Pons (tissue), 1 donor: Measurements from ENCODE around the gene CDT1.
"Not testable (repeated sequence)": the region's sequence is repeated elsewhere in the genome, so short reads cannot be mapped to it uniquely, and the experiment has no call there.

Experiments used
- DNase-seq: peaks from one replicate; pipeline ENCODE4 v3.0.0-alpha.2; 2016; ENCODE audit warnings: low spot score

Gene CDT1

DNA sequence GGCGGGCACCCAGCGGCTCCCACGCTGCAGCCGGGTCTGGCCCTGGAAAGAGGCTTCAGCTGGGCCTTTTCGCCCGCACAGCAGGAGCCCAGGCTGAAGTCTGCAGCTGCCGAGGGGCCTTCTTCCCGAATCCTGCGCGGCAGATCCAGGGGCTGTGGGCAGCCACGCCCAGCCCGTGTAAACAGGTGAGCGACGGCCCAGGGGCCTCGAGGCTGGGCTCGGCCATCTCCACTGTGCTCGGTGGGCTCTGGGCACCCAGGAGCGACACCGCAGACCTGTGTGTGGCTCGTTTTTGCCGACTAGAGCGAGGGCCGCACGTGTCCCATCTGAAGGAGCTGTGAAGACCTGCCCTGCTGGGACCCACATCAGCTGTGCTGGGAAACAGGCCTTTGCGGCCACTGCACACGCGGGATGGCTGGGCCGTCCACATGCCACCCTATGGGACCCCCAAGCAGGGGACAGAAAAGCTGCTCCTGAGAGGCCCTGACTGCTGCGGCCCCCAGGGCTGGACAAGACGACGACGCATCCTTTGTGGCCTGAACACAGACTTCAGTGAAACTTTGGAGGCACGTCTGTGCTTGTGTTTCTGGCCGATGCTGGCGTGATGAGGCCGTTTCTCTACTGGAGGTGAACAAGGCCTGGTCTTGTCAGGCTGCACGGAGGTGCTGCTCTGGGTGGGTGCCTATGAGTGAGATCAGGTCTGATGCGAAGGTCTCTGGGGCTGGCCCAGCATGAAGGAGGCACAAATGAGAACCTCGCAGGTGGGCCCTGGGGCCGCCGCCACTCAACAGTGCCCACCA lies 13.3 kb downstream of the CDT1 start:
- no peak for DNase-seq

DNA sequence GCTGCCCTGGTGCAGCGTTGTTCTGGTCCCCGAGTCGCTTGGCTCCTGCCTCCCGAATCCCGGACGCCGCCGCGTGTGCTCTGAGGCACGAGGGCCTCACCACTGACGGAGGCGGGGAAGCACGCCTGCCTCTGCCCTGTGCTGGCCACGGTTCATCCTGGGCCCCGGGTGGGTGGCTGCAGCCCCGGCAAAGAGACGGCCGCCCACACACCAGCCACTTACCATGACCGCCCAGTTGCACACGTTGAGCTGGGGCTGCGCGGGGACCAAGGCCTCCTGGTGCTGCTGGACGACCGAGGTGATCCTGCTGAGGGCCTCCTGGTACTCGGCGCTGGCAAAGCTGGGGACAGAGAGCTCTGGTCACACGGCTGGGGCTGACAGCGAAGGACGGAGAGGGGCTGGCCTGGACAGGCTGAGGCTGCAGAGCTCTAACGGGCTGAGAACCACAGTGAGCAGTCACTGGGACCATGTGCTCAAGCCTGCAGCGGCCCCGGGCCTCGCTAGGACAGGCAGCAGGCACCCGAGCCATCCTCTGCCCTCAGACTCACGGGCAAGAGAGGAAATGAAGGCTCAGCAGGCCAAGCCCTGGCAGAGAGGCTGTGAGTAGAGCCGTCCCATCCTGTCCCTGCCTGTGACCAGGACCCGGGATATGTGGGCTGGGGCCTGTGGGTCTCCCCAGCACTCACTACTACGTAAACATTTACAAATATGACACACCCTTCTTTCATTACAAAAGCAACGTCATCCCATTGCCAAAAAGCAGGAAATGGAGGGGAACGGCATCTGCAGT lies 14.4 kb downstream of the CDT1 start:
- DNase-seq: no peak

DNA sequence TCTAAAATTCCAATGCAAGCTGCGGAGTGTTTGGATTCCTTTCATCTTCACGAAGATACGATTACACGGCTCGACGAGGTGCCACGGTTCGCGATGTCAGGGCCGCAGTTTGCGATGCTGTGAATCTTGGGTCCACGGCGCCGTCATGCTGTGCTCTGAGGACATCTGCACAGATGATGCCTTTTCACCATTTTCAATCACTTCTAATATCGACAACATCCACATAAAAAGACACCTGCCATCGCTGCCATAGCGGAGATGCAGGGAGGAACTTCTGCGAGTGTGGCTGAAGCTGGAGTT lies 14.9 kb downstream of the CDT1 start:
- DNase-seq: no peak

DNA sequence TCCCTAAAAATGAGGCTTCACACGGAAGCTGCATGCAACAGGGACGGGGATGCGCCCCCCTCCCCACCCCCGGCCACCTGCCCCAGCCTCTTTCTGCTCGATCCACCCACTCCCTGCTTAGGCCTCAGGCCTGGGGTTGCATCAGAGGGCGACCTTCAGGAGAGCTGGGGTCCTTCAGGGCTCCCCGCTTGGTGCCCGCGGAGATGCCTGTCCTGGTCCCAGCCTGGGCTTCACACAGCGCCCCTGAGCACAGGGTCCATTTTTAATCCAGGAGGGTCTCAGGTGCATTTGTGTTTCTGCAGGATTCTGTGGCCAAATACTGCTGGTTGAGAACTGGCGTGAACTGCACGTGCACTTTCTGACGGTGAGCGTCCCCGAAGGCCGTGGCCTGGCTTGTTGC lies 15.5 kb downstream of the CDT1 start:
- DNase-seq: no peak

DNA sequence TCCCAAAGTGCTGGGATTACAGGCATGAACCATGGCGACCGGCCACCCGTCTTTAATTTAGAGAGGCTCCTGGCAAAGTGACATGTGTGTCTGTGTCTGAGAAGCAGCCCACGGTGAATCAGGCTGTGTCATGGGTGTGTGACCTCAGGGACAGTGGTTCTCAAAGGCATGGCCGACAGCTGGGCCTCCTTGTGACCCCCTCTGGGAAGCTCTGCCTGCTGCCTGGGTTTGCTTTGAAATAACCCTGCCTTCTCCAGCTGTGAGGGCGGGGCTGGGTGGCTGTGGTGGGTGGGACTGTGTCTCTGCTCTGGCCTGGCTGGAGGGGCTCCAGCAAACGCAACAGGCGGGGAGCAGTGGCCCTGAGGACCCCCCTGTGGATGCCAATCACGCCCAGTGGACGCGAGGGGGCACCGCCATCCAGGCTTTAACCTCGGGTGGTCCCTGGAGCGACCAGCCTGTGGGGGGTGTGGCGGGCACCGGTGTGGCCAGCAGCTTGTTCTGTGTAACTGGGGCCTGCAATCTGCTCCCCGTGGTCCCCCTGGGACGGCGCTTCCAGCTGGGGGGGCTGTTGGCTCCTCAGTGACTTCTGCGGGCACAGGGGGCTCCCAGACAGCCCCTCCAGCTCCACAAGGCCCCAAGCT lies 16.9 kb downstream of the CDT1 start:
- DNase-seq: no peak

DNA sequence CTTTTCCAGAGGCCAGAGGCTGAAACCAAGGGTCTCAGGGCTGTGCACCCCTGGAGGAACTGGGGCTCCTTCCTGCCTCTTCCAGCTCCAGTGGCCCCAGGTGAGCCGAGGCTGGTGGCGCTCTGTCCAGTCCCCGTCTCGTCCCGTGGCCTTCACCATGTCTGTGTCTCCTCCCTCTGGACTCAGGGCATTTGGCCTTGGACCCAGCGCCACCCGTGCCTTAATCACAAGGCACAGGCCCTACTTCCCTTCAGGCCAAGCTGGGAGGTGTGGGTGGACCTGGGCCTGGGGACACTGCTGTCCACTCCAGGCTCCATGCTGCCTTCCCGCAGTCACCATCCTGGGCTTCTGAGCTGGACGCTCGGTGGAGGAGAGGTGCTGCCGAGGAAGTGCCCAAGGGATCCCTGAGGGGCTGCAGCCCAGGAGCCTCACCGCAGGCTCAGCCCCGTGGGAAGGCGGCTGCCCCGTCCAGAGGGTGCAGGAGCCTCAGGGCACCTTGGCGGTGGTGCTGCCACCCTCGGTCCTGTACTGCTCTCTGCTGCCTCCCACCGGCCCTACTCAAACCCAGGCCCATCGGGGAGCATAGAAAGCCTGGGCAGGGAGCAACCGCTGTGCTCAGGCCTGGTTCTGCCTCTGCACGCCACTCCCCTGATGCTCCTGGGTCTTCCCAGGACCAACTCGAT lies 17.7 kb downstream of the CDT1 start:
- DNase-seq: no peak

DNA sequence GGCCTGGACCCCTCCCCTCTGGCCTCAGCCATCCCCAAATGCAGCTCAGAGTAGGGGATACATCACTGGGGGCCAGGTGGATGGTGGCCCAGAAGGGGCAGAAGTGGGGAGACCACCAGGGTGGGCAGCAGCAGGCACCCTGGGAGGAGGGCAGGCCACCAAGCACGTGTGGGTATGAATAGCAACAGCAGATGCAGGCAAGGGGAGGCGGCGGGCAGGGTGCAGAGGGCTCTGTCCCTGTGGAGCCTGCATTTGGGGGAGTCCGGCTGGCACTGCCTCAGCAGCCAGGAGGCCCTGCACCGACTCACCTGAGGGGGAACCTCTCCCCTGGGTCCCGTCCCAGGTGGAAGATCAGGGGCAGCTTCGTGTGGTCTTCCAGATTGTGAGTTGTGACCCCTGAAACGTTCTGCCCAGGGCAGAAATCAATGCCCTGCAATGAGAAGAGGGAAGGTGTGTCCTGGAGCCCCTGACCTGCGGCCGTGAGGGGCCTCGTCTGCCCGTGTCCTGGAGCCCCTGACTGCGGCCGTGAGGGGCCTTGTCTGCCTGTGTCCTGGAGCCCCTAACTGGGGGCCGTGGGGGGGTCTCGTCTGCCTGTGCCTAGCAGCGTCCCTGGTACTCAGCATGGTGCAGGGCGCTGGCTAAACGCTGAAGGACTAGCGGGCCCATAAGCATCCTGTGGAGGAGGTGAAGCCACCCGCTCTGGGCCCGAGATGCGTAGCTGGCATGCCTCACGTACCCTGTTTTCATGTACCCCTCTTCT lies 18.9 kb downstream of the CDT1 start:
- no peak for DNase-seq

DNA sequence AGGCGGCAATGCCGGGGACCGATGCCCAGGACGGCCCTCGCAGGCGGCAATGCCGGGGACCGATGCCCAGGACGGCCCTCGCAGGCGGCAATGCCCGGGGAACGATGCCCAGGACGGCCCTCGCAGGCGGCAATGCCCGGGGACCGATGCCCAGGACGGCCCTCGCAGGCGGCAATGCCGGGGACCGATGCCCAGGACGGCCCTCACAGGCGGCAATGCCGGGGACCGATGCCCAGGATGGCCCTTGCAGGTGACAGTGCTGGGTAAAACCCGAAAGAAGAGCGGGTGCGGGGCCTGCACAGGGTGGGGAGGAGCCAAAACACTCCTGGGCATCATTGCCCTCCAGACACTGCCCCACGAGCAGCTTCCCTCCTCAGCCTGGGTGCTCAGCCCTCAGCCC lies 20.1 kb downstream of the CDT1 start:
- not testable (repeated sequence) for DNase-seq

DNA sequence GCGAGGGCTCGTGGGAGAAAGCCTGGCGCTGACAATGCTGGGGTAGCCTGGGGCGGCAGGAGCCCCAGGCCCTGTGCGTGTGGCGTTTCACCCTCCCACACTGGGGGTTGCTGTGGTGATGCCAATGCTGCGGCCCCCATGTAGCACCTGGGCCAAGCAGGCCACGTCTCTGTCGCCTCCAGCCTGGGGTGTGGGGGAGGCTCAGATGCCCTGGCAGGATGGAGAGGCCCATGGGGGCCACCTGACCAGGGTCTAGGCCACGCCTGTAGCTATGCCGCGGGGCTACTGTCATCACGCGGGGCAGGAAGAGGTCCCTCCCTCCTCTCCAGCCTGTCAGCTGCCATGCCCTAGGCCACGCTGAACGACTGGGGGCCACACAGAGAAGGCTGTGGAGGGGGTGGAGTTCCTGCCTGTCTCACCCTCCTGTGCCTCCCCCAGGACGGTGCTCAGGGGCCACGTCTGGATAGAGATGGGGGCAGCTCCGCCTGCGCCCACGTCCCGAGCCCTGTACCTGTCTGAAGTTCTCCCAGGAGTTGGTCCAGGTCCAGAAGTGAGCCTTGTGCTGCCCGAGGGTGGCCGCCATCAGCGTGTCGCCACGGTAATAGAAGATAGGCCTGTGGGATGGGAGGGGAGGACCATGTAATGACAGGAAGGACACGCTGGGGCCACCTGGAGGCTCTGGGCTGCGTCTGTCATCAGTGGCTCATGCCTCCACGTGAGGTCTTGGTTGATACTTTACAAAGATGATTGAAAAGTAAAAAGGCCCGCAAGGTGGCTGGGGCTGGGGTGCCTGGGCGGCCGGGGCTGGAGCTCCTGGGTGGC lies 20.9 kb downstream of the CDT1 start:
- no peak for DNase-seq

DNA sequence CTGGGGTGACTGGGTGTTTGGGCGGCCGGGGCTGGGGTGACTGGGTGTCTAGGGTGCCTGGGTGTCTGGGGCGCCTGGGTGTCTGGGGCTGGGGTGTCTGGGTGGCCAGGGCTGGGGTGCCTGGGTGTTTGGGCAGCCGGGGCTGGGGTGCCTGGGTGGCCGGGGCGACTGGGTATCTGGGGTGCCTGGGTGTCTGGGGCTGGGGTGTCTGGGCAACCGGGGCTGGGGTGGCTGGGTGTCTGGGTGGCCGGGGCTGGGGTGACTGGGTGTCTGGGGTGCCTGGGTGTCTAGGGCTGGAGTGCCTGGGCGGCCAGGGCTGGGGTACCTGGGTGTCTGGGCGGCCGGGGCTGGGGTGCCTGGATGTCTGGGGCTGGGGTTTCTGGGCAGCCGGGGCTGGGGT lies 21.6 kb downstream of the CDT1 start:
- no peak for DNase-seq

DNA sequence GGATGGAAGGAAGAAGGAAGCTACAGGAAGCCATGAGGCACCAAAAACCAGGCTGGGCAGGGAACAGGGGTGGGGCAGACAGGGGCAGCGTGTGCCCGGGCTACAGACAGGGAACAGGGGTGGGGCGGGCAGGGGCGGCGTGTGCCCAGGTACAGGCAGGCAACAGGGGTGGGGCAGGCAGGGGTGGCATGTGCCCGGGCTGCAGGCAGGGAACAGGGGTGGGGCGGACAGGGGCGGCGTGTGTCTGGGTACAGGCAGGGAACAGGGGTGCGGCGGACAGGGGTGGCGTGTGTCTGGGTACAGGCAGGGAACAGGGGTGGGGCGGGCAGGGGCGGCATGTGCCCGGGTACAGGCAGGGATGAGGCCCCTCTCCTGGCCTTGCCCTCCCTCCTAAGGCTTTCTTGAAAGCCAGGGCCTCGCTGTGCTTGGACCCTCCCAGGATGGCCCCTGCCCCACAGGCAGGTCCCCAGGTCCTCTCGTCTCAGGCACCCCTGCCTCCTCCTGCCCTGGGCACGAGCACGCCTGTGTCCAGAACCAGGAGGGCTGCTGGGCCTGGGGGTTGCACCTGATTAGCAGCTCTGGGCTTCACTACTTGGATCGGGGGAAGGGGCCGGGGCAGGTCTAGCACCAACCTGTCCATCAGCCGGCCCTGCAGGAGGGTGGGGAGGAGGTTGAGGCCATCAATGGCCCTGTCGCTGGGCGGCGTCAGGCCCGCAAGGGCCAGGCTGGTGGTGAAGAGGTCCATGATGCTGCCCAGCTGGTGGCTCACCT lies 22.7 kb downstream of the CDT1 start:
- no peak for DNase-seq

DNA sequence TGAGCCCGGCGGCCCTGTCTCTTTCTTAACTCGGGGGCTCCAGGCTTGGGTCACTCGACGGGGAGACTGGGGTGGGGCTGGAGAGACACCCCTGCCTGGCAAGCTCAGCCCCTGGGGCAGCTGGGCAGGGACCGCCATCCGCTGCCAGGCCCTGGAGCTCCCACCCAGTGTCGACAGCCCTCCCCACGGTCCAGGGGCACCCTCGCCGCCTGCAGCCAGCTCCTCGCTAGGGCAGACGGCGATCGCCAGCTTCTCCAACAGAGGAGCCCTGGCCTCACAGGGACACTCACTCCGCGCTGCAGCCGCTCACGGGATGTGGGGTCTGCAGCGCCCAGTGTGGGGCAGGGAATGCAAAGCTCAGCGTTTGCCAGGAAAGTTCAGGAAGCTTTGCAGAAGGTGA lies 24.1 kb downstream of the CDT1 start:
- DNase-seq: no peak

DNA sequence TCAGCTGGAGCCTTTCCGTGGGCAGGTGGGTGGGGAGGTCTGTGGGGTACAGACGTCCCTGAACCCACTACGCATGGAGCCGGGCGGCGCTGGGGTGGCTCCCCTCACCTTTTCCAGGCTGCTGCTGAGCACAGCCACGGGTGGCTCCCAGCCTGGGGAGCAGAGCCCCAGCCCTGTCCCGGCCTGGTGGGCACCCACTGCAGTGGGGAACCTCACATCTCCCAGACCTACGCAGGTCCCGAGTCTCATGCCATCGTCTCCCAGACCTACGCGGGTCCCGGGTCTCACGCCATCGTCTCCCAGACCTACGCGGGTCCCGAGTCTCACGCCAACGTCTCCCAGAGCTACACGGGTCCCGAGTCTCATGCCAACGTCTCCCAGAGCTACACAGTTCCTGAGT lies 25.1 kb downstream of the CDT1 start:
- no peak for DNase-seq

DNA sequence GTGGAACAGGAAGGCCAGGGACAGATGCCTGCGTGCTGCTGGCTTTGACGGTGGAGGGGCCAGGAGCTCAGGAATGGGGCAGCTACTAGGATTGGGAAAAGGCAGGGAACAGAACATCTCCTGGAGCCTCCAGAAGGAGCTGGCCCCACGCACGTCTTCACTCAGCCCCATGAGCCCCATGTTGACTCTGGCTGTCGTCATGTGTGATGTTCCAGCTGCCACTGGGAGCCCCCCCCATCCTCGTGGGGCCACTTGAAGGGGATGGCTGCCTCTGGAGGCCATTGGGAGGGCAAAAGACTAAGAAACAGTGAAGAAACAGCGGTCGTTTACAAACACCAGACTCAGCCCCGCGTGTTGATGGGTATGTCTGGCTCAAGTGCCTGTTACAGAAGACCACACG lies 26.7 kb downstream of the CDT1 start:
- DNase-seq: no peak

DNA sequence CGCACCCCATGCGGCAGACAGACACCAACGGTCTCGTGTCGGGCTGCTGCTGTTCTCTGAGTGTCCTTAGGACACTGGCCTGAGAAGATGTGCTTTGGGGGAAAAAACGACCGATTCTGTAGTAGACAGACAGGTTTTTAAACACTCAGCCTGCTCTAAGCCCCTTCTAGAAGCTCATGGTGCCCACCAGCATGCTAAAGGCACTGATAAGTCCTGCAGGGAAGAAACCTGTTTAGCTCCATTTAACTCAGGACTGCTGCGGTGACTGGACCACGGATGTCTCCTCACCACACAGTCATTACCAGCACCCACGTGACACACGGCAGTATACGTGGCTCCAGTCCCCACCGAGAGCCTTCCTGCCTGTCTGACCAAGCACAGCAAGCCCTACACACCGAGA lies 27.2 kb downstream of the CDT1 start:
- DNase-seq: no peak

DNA sequence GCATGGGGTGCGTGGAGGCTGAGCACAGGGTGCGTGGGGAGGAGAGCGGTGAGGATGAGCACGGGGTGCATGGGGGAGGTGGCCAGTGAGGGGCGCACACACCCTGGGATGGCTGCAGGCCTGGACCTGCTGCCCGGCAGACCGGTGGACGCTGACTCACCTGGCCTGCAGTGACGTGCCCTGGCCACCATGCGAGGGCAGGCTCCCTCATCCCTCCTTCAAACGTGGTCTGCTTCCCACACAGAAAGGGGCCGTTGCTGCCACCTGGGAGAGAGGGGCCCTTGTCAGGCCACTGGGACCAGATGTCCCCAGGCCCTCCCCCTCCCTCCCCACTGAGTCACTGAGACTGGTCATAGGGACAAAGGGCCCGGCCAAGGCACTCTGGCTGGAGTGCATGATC lies 28.2 kb downstream of the CDT1 start:
- DNase-seq: no peak

DNA sequence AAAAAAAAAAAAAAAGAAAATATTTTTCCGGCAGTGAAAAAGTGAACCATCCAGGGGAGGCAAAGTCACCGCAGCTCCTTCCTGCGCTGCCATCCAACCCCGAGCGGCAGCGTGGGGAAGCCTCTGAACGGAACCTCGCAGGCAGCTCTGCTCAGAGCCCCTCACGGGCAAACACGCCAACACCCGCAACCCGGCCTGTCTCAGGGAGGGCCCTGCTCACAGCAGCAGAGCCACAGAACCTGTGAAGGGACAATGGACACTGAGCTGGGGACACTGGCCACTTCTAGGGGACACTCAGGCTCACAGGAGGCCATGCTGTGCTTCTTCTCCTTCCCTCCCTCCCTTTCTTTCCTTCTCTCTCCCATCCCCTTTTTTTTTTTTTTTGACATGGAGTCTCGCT lies 29.5 kb downstream of the CDT1 start:
- no peak for DNase-seq

DNA sequence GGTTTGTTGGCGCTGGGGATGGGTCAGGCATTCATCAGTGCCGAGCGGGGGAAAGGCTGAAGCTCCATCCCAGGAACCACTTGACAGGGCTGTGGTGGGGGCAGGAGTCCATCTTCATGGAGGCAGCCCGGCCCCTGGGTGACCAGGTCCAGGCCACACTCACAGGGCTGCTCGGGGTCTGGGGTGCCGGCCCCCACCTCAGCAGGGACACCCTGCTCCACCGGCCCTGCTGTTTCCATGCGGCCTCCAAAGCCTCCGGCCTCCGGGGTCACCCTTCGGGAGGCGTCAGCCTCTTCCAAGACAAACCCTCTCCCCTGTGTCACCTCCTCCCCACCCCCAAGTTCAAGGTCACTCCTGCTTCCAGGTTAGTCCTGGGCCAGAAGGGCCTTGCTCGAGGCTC lies 31.1 kb downstream of the CDT1 start:
- DNase-seq: no peak

DNA sequence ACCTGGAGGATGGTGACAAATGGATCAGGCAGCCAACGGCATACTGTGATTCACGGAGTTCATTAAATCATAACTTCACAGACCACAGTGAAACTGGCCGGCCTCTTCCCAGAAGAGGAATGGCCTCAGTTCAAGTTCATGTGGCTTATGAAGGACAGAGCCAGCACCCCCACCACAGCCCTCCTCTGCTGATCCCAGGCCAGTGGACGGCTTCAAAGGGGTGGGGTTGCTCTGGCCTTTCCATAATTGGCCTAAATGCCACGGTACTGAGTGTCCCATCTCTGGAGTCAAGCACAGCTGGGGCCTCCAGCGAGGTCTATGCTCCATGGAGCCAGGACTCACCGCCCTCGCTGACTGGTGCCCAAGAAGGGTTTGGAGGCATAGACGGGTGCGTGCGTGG lies 31.8 kb downstream of the CDT1 start:
- DNase-seq: no peak

DNA sequence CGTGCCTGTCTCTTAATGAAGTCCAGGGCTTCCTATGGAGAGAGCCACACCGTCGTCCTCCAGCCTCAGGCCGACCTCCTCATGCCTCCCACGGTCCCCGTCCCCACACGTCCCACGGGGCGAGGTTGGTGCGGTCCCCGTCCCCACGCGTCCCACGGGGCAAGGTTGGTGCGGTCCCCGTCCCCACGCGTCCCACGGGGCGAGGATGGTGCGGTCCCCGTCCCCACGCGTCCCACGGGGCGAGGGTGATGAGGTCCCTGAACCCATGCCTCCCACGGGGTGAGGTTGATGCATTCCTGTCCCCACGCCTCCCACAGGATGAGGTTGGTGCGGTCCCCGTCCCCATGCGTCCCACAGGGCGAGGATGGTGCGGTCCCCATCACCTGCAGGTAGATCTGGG lies 32.2 kb downstream of the CDT1 start:
- DNase-seq: no peak
